ENCODE results near the gene TYK2.

GRCh38 chr19:10332965-10333757 lies 47.2 kb downstream of the TYK2 start, which contains the start of gene RAVER1:
- TF ChIP-seq CTCF (IDR thresholded peaks at IDR 0.05), result no peak
- TF ChIP-seq POLR2AphosphoS5 (IDR thresholded peaks at IDR 0.05; ENCODE audit: insufficient read depth in 1 of 2, low read depth in 1 of 2), result peak; percentile 85 to 95
- peak in 1 of 2 donors; percentile 51 for TF ChIP-seq POLR2A (IDR thresholded peaks at IDR 0.05)
